ENCODE data around the gene SORCS2. TPM values are rescaled to one million over a fixed set of nuclear protein-coding genes. Genes with fewer than 3 reads are reported as not detected.
"Not testable (repeated sequence)": the region's sequence is repeated elsewhere in the genome, so short reads cannot be mapped to it uniquely, and the experiment has no call there.

The SORCS2 gene
- total RNA-seq, 4 donors from 2014 or later, result 0.48 to 1.8 (median 0.68) TPM; not detected in 1

DNA sequence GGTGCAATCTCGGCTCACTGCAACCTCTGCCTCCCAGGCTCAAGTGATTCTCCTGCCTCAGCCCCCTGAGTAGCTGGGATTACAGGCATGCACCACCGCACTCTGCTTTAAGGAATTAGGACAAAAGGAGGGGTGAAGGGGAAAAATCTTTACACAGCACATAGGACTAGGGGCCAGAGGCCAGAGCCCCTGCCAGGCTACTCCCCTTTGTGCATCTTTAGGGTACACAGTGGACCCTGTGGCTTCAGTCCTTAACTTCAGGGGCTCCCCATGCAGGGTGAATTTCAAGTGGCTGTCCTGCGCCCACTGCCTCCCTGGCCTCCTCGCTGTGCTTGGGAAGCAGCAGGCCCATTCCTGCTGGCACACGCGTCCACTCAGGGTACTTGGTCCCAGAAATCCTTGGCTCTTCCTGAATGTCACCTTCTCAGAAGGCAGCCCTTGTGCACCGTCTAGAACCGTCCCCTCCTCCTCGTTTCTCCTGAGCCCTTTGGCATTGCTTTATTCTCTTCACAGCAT lies 381.3 kb downstream of the SORCS2 start:
- TF ChIP-seq POLR2AphosphoS5 (IDR thresholded peaks at IDR 0.05) (no peak), POLR2A (IDR thresholded peaks at IDR 0.05) (no peak), EP300 (IDR thresholded peaks at IDR 0.05; ENCODE audit: low read depth) (no peak)
- TF ChIP-seq, protein P1, sequence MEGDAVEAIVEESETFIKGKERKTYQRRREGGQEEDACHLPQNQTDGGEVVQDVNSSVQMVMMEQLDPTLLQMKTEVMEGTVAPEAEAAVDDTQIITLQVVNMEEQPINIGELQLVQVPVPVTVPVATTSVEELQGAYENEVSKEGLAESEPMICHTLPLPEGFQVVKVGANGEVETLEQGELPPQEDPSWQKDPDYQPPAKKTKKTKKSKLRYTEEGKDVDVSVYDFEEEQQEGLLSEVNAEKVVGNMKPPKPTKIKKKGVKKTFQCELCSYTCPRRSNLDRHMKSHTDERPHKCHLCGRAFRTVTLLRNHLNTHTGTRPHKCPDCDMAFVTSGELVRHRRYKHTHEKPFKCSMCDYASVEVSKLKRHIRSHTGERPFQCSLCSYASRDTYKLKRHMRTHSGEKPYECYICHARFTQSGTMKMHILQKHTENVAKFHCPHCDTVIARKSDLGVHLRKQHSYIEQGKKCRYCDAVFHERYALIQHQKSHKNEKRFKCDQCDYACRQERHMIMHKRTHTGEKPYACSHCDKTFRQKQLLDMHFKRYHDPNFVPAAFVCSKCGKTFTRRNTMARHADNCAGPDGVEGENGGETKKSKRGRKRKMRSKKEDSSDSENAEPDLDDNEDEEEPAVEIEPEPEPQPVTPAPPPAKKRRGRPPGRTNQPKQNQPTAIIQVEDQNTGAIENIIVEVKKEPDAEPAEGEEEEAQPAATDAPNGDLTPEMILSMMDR (IDR thresholded peaks at IDR 0.05), result no peak
- no peak overlapping the region for H3K27ac ChIP-seq
- H3K4me1 ChIP-seq, result no peaks in the 10 kb centered on the region
- no peak overlapping the region for H3K4me3 ChIP-seq
- no peaks in the 10 kb centered on the region for H3K27me3 ChIP-seq
- H3K36me3 ChIP-seq, result no peaks in the 10 kb centered on the region
- H3K9me3 ChIP-seq, result peaks cover 8 to 32% of the 10 kb centered on the region in 2 donors
- intact Hi-C loops (cut with DNase I; ENCODE audit: low total_unique reads) (no loop called here), in situ Hi-C loops (cut with MboI; ENCODE audit: low pct_ligation_motif_present in 1 of 4, low pct_unique_long_range_greater_than_20kb in 1 of 4, low sequenced_read_pairs in 3 of 4) (no loop called here)
- WGBS, 2 donors (ENCODE audit: low coverage in 1 of 2), result 70 to 77% methylated on average over 5 to 9 of the region's 9 CpGs
- DNase-seq, result no peak

DNA sequence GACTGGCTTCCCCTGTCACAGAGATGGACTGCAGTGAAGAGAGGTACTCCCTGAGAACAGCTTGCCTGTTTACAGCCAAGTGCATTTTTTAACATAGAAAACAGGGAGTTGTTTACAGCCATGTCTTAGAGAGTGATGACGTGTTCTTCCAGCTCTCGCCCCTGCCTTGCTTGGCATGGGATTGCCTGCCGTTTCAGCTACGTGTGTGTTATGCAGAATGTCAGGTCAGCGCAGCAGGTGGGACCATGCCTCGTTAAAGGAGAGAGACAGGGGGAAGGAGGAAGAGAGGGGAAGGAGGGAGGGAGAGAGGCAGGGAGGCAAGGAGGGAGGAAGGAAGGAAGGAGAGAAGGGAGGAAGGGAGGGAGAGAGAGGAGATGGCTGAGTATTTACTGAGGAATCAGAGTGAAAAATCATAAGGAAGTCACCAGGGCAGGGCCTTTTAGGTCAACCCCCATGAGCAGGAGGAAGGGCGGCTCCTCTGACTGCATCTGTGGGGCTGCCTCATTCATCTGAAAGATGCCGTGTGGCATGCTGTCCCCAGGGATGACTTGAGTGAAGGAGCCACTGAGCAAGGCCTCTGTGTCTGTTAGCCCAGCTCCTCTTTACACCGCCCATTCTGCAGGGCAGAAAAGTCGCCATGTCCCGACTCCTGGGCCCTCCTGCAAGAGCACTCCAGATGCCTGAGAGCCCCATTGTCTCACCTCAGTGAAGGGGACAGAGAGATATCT lies 382.1 kb downstream of the SORCS2 start:
- Histone ChIP-seq H3K36me3 (no peaks in the 10 kb centered on the region), H3K27ac (no peak overlapping the region), H3K4me1 (no peaks in the 10 kb centered on the region), H3K9me3 (peaks cover 8 to 34% of the 10 kb centered on the region in 2 donors), H3K4me3 (no peak overlapping the region), H3K27me3 (no peaks in the 10 kb centered on the region)
- TF ChIP-seq POLR2A (IDR thresholded peaks at IDR 0.05) (no peak), EP300 (IDR thresholded peaks at IDR 0.05; ENCODE audit: low read depth) (no peak)
- TF ChIP-seq, protein P1 (IDR thresholded peaks at IDR 0.05), result no peak
- intact Hi-C loops (cut with DNase I; ENCODE audit: low total_unique reads), result no loop called here
- in situ Hi-C loops (cut with MboI; ENCODE audit: low pct_ligation_motif_present in 1 of 4, low pct_unique_long_range_greater_than_20kb in 1 of 4, low sequenced_read_pairs in 3 of 4), result no loop called here
- no peak for DNase-seq
- 63 to 64% methylated on average over 6 to 11 of the region's 11 CpGs for WGBS, 2 donors (ENCODE audit: low coverage in 1 of 2)

DNA sequence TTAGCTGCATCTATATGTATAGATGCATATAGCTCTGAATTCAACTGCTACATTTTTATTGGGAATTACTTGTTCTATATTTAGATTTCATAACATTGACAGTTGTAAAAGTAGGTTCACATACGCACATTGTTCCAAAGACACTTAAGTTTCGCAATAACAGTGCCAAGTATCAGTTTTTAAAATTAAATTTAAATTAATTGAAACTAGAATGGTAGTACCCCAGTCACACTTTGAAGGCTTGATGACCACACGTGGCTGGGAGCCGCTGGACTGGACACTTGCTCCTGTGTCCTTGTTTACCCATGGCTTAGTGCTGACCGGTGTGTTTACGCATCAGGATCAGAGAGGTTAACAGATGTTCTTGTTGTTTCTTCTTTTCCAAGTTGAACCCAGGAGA lies 383.1 kb downstream of the SORCS2 start:
- in situ Hi-C loops (cut with MboI; ENCODE audit: low pct_ligation_motif_present in 1 of 4, low pct_unique_long_range_greater_than_20kb in 1 of 4, low sequenced_read_pairs in 3 of 4), result no loop called here
- TF ChIP-seq POLR2A (IDR thresholded peaks at IDR 0.05) (no peak), POLR2AphosphoS5 (IDR thresholded peaks at IDR 0.05) (no peak), EP300 (IDR thresholded peaks at IDR 0.05; ENCODE audit: low read depth) (no peak)
- TF ChIP-seq, protein P1 (IDR thresholded peaks at IDR 0.05), result no peak
- Histone ChIP-seq H3K4me3 (no peak overlapping the region), H3K27me3 (no peaks in the 10 kb centered on the region), H3K36me3 (no peaks in the 10 kb centered on the region), H3K27ac (no peak overlapping the region), H3K9me3 (peaks cover 8 to 34% of the 10 kb centered on the region in 2 donors), H3K4me1 (no peaks in the 10 kb centered on the region)
- WGBS, 2 donors (ENCODE audit: low coverage in 1 of 2), result 62 to 77% methylated on average over 4 to 6 of the region's 6 CpGs
- intact Hi-C loops (cut with DNase I; ENCODE audit: low total_unique reads), result no loop called here
- no peak for DNase-seq

DNA sequence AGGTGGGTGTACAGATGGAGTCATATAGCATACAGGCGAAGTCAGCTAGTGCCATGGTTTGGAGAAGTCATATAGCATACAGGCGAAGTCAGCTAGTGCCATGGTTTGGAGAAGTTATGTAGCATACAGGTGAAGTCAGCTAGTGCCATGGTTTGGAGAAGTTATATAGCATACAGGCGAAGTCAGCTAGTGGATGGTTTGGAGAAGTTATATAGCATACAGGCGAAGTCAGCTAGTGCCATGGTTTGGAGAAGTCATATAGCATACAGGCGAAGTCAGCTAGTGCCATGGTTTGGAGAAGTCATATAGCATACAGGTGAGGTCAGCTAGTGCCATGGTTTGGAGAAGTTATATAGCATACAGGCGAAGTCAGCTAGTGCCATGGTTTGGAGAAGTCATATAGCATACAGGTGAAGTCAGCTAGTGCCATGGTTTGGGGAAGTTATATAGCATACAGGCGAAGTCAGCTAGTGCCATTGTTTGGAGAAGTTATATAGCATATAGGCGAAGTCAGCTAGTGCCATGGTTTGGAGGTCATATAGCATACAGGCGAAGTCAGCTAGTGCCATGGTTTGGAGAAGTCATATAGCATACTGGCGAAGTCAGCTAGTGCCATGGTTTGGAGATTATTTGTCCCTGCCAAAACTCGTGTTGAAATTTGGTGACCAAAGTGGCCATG lies 385.2 kb downstream of the SORCS2 start:
- H3K4me3 ChIP-seq; DNase-seq; H3K27ac ChIP-seq; intact Hi-C loops (cut with DNase I; ENCODE audit: low total_unique reads); H3K36me3 ChIP-seq; H3K4me1 ChIP-seq; H3K27me3 ChIP-seq; in situ Hi-C loops (cut with MboI; ENCODE audit: low pct_ligation_motif_present in 1 of 4, low pct_unique_long_range_greater_than_20kb in 1 of 4, low sequenced_read_pairs in 3 of 4): not testable (repeated sequence)
- peaks cover 8 to 34% of the 10 kb centered on the region in 2 donors for H3K9me3 ChIP-seq
- 82 to 89% methylated on average over 6 to 11 of the region's 11 CpGs for WGBS, 2 donors (ENCODE audit: low coverage in 1 of 2)
